Inflammatory macrophage treated with lipopolysaccharide for 4 hours (primary cell): ENCODE data around the gene KCNE3.

ENCODE experiments used
- DNase-seq: peaks from one replicate; pipeline ENCODE4 v3.0.0-alpha.2; 2020

The KCNE3 gene

GRCh38 chr11:74471037-74471436, 3.7 kb upstream of the KCNE3 start:
- DNase-seq, result no peak

DNA sequence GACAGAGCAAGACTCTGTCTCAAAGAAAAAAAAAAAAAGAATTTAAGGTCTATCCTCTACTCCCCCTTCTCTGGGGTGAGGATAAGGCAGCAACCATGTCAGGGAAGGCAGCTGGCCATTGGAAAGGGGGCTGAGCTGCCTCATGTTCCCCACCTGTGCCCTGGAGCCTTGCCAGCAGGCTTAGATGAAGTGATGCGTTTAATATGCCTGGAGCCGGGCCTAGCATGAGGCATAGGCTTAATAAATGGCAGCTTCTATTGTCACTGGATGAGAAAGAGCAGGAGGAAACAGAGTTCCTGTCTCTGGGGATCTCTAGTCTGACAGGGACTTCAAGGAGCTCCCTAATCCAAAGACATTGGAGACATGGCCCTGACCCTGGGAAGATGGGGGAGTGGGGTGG, 3.2 kb upstream of the KCNE3 start:
- DNase-seq, result no peak

DNA sequence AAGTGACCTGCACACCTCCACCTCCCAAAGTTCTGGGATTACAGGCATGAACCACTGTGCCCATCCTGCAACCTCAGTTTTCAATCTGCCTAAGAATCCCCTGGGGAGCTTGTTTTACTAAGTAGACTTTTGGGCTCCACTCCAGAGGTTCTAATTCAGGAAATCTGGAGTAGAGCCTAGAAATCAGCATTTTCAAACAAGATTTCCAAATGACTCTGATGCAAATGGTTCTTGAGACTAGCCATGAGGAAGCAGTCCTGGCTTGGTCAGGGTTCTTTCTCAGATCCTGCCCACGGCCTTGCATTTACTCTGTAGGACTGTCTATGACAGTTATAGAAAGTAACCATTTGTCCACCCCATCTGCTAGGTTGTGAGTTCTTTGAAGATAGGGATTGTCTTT, 1.6 kb upstream of the KCNE3 start:
- DNase-seq, result peak; percentile 83

- DNase-seq, result no peak
Measured at GRCh38 chr11:74468521-74468920, 1.2 kb upstream of the KCNE3 start.

DNA sequence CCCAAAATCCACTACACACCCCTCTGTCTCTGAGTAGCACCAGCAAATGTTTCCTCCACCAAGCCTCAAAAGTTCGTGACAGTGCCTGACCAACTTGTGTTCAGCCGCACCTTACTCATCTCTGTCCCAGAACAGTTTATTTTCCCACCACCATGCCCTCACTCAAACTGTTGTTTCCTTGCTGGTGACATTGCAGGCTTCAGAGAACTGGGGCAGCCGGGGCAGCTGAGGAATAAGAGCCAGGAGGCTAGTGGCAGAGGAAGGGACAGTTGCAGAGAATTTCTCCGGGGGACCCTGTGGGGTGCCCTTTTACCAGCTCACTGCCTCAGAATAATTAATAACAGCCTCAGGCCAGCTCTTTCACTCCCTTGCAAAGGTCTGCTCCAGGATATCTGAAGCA, 709 bp upstream of the KCNE3 start:
- DNase-seq, result no peak

DNA sequence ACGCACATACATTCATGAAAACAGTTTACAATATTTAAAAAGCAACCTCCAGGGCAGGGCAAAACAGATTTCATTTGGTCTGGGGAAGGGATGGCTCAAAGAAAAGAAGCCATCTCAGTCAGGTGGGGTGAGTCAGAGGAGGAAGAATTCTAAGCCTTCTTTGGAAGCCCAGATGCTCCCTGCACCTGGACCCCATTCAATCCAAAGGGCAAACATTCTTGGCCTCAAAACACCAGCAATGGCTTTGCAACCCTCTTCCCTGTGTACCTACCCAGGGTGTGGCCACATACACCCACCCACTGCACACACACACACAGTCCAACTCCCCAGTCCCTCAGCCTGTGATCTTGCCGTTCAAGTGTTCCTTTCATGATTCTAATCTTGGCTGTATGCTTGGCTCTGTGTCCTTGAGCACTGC, 2.0 kb downstream of the KCNE3 start:
- no peak for DNase-seq

- DNase-seq, result no peak
Measured at GRCh38 chr11:74464746-74465145, 2.6 kb downstream of the KCNE3 start.

DNA sequence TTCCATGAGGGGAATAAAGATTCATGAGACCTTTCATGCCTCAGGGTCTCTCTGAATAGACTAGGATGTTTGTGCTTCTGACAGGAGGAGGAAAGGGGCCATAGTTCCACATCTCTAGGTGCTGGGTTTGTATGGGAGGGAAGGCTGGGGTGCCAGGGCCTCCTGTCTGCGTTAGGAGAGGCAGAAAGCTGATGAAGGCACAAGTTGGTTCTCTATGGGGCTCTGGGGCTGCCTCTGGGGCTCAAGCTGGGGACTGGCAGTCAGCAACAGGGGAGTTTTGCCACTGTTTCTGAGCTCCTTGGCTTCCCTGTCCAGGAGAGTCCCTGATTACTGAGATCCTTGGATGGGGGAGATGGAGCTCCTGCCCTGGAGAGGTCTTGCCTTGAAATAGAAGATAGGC, 4.1 kb downstream of the KCNE3 start:
- DNase-seq, result no peak

DNA sequence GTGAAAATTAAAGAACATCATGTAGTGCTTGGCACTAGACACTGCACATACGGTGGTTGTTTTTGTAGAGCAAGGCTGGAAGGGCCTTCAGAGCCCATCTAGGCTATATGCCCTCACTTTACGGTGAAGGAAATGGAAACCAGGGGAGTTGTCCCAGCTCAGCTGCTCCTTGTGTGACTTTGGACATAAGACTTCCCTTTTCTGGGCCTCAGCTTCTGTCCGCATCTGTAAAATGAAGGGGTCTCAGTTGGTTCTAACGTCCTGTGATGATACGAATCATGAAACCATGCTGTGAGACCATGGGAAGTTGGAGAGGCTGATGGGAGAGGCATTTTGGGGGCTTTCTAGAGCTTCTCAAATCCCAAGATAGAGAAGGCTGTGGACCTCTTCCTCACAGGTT, 4.7 kb downstream of the KCNE3 start:
- peak; percentile 42 for DNase-seq

- peak; percentile 89 for DNase-seq
Measured at GRCh38 chr11:74462009-74462408, 5.3 kb downstream of the KCNE3 start.

DNA sequence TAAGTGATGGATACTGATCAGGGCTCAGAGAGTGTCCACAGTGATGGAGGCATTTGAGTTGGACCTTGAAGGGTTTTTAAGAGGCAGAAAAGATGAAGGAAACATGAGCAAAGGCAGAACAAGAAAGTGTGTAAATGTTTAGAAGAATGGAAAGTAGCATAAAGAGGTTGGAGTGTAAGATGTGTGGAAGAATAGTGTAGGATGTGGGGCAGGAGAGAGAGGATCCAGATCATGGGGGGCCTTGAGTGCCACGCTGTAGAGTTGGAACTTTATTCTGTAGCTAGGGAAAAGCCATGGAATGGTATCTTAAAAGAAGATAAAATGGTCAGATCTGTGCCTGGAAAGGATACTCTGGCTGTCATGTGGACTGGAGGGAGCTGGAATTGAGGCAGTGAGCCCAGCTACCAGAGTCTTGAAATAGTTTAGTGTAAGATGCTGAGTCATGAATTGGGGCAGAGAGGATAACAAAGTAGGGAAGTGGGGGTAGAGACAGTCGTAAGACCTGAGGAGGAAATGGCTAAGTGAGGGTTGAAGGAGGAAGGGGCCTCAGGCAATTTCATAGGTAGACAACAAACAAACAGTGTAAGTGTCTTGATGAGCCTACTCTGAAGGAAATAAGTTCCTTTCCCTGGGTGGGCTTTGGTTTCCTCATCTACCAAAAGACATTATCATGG, 6.7 kb downstream of the KCNE3 start:
- DNase-seq, result peak; percentile 78

- no peak for DNase-seq
Measured at GRCh38 chr11:74460065-74460464, 7.3 kb downstream of the KCNE3 start.

- DNase-seq, result no peak
Measured at GRCh38 chr11:74459584-74459983, 7.8 kb downstream of the KCNE3 start.

DNA sequence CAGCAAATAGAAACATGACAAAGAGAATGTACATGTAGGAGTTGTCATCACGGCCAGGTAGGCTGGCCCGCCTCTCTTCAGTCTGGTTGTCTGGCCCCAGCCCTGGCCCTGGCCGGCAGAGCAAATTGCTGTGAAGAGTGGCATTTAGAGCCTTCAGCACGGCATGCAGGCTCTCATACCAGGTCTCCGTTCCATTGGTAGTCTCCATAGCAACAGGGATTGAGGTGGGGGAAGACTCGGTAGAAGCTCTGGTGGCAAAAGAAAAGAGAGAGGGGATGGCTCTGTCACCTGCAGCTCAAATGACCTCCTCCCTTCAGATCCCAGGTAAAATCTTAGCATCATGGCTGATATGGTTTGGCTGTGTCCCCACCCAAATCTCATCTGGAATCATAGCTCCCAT, 10.0 kb downstream of the KCNE3 start:
- DNase-seq, result no peak

GRCh38 chr11:74453373-74453975, 13.9 kb downstream of the KCNE3 start:
- DNase-seq, result peak; percentile 70

DNA sequence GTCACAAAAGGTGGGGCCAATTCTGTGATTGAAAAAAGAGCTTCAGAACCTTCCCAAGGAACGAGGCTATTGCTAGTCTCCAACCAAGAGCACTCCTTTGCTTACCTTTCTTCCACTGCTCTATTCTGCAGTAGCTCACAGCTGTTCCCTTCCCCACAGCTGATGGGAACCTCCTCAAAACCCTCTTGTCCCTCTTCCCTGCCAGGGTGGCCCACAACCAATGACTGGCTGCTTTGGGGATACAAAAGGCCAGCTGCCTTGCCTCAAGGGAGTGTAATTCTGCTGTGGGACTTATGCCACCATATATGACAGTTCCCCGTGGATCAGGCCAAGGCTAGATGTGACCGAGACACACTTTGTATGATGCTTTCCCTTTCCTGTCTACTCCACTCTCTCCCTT, 15.0 kb downstream of the KCNE3 start:
- DNase-seq, result no peak

- no peak for DNase-seq
Measured at GRCh38 chr11:74450318-74450717, 17.0 kb downstream of the KCNE3 start.

DNA sequence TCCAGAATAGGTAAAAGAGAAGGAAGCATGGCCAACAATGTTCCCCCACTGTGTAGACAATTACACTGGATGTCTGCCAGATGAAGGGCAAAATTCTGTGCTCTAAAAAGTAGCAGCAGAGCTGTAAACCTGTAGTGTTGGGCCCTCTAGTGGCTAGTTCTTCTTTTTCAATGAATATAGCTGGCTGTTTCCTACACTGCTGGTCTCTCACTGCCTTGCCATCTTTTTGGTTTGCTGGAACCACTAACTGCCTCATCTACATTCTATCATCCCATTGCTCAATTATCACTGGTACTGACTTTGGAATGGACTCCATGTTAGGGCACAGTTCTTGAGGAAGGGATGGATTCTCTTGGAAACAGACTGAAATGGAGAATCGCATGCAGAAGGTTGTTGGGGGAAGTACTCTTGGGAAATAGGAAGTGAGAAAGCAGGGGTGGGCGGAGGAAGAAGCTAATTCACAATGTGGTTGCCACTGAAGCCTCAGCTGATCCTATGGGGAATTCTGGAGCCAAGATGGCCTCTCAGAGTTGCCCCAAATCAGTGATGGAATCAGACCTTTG, 17.9 kb downstream of the KCNE3 start:
- peak; percentile 92 for DNase-seq

DNA sequence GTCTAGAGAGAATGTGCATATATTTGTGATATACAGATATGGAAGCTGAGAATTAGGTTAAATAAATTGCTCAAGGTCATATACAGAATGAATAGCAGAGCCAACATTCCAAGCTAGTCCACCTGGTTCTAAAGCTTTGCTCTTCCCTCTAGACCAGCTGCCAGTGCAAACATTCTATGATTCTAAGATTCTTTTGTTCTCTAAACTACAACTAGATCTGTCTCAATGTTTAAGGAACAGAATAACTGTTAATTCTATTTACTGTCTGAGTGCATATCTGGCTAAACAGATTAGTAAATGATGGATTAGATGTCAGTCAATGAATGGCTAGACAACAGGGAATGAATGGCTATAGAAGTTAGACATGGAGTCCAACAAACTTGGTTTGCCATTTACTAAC, 19.6 kb downstream of the KCNE3 start:
- DNase-seq, result no peak

- DNase-seq, result no peak
Measured at GRCh38 chr11:74446532-74446938, 20.8 kb downstream of the KCNE3 start.

GRCh38 chr11:74444173-74444826, 23.0 kb downstream of the KCNE3 start:
- DNase-seq, result no peak

GRCh38 chr11:74443071-74443864, 24.1 kb downstream of the KCNE3 start:
- no peak for DNase-seq

- no peak for DNase-seq
Measured at GRCh38 chr11:74442636-74443035, 24.7 kb downstream of the KCNE3 start.
